AG09319 (cell line): Measurements from ENCODE around the gene BMP15.

Source experiments
- DNase-seq: peaks from one replicate; pipeline ENCODE4 v3.0.0-alpha.2; 2010; ENCODE audit warnings: low read depth; ENCODE audit errors: extremely low read depth
- TF ChIP-seq, protein P1 (sequence below): IDR thresholded peaks from 2 replicates; pipeline ENCODE4 v1.5.1; 2011; ENCODE audit warnings: low read depth, mild to moderate bottlenecking, inconsistent platforms, low read length, moderate library complexity

Gene BMP15

DNA sequence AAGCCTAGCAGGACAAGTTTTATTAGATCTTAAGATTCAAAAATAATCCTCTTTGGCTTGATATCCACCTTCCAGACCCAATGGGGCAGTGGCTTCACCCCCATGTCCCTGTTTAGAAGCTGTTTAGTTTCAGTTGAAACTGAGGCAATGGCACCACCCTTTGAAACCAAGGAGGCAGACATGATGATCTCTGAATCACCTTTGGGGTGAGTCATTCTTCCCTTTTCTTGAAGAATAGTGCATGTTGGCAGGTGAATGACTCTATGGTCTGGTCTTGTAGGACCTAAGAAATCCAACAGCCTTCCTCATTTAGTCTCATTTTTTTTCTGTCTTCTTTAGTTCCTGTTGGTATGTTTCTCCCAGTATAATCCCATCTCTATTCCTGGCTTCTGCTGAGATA lies 29.5 kb upstream of the BMP15 start:
- TF ChIP-seq, protein P1, sequence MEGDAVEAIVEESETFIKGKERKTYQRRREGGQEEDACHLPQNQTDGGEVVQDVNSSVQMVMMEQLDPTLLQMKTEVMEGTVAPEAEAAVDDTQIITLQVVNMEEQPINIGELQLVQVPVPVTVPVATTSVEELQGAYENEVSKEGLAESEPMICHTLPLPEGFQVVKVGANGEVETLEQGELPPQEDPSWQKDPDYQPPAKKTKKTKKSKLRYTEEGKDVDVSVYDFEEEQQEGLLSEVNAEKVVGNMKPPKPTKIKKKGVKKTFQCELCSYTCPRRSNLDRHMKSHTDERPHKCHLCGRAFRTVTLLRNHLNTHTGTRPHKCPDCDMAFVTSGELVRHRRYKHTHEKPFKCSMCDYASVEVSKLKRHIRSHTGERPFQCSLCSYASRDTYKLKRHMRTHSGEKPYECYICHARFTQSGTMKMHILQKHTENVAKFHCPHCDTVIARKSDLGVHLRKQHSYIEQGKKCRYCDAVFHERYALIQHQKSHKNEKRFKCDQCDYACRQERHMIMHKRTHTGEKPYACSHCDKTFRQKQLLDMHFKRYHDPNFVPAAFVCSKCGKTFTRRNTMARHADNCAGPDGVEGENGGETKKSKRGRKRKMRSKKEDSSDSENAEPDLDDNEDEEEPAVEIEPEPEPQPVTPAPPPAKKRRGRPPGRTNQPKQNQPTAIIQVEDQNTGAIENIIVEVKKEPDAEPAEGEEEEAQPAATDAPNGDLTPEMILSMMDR = no peak
- DNase-seq = no peak

DNA sequence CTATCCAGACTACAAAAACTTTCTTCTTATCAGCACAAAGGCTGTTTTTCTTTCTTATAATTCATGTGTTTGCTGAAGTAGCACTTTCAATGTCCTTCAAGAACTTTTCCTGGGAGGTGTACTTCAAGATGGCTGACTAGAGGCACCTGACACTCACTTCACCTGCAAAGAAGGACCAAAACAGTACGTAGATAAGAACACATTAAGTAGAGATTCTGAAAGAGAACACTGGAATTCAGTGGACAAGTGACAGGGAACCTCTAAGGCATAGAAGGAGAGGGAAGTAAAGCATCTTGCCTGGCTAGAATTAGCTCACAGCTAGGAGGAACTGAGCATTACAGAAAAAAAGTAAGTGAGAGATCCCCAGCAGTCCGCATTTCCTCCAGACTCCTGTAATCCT lies 21.7 kb upstream of the BMP15 start:
- TF ChIP-seq, protein P1 = no peak
- no peak for DNase-seq

DNA sequence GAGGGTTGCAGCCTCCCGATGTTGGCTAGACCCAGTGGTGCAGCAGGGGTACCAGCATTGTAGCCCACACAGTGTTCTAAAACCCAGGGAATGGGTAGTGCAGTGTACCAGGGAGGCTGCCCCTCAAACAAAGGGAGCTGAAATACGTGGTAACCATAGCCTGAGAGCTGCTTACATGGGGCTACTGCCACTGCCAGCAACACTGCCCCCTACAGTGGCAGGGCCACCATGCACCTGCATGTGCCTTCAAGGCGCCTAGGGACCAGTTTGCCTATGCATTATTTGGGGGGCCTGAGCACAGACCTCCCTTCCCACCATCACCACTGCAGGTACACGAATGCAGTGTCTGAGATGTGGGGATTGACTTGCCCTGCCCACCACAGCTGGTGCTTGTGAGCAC lies 21.0 kb upstream of the BMP15 start:
- TF ChIP-seq, protein P1 = no peak
- no peak for DNase-seq

DNA sequence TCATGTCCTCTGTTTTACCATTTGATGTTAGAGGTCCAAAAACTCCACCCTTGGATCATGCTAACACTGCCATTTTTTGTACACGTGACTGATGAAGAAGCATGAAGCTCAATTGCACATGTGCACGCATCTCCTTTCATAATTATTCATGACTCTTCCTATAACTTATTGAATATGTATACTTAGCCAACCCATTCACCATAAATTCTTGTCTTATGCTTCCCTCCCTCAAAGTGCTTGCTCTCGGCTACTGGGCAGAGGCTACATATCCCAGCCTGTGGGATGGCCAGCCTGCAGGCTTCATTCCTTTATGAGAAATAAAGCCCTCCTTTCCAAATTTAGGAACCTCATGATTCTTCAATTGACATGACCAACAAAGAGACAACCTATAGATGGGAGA lies 17.5 kb upstream of the BMP15 start:
- no peak for DNase-seq
- TF ChIP-seq, protein P1 = no peak

DNA sequence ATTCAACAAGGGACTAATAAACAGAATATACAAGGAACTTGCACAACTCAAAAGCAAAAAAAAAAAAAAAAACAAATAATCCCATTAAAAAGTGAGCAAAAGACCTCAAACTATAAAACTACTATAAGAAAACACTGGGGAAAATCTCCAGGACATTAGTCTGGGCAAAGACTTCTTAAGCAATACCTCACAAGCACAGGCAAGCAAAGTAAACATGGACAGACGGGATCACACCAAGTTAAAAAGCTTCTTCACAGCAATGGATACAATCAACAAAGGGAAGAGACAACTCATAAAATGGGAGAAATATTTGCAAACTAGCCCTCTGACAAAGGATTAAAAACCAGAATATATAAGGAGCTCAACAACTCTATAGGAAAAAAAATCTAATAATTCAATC lies 17.1 kb upstream of the BMP15 start:
- DNase-seq = no peak
- TF ChIP-seq, protein P1 = no peak

DNA sequence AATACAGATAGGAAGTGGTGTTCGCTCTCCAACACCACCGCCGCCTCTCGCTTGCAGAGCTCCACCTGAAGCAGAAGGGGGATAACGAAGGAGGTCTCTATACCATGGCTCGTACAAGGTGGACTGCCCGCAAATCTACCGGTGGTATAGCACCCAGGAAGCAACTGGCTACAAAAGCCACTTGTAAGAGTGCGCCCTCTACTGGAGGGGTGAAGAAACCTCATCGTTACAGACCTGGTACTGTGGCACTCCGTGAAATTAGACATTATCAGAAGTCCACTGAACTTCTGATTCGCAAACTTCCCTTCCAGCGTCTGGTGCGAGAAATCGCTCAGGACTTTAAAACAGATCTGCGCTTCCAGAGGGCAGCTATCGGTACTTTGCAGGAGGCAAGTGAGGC lies 5.2 kb upstream of the BMP15 start:
- TF ChIP-seq, protein P1 = peak; percentile 17
- no peak for DNase-seq

DNA sequence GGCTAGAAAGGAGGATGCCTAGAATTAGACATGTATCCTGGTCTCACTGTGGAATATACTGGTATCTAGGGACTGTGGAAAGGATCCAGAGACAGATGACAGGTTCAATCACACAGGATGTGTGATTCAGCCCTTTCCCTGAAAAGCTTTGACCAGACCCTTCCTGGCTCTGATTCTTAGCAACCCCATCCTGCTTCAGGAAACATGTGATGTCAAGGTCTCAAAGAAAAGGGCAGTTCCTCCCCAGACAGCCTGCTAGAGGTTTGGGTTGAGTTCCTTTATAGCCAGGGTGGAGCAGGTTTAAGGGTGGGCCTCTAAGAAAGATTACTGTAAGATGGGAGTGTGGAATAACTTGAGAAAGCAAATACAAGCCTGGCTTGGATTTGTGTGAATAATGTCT lies 3.0 kb downstream of the BMP15 start:
- no peak for DNase-seq

More for the DNA sequence above, 3.0 kb downstream of the BMP15 start:
- TF ChIP-seq, protein P1 = no peak
